Choroid plexus epithelial cell (primary cell): ENCODE results near the gene INSIG1.

Experiments used
- DNase-seq: peaks from one replicate; pipeline ENCODE4 v3.0.0-alpha.2; 2010; ENCODE audit warnings: low read depth
- H3K4me3 ChIP-seq: 2 replicates; pipeline ENCODE4 v1.5.1; 2011; ENCODE audit warnings: low read depth, mild to moderate bottlenecking, control low read depth, low read length, moderate library complexity
- CTCF ChIP-seq: conservative IDR thresholded peaks from 2 replicates; pipeline ENCODE4 v1.5.1; 2011; ENCODE audit warnings: low read depth, mild to moderate bottlenecking, control low read depth, inconsistent platforms, low read length, moderate library complexity

Gene INSIG1

GRCh38 chr7:155338632-155339320 lies 41.1 kb downstream of the INSIG1 start:
- no peak for DNase-seq
- no peak overlapping the region for H3K4me3 ChIP-seq
- no peak for TF ChIP-seq CTCF

DNA sequence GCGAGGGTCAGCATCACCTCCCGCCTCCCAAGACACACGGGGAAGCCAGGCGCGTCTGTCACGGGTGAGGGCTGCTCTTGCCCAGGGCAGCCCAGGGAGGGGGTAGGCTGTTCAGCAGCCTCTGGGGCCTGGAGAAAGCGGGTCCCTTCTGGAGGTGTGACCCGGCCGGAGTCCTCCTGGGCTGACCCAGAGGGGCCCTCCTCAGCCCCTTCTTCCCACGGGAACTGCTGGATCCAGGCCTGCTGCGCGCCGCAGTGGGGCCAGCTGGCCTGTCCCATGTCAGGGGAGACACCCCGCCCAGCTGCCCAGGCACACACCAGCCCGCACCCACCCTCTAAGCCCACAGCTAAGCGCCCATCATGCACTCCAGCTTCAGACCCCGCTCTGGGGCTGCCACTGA lies 41.8 kb downstream of the INSIG1 start:
- no peak for TF ChIP-seq CTCF
- no peak for DNase-seq
- no peak overlapping the region for H3K4me3 ChIP-seq

DNA sequence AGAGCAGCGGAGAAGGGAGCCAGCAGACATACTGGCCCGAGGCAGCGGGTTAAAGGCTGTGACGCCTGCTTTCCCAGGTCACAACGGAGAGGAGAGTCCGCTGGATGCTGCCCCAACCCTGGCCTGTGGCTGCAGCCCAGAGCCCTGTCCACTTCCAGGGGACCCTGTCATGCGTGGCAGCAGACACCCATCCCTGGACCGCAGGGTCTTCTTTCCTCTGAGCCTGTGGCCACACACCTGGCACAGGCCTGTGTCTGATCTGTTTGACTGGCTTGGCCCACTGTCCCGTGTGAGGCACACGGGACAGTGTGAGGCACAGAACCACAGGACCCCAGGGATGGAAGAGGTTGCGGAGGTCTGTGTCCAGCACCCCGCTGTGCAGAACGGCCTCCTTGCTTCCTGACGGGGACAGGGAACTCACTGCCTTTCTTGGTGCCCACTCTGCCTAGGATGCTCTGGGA lies 42.4 kb downstream of the INSIG1 start:
- TF ChIP-seq CTCF, result no peak
- no peak overlapping the region for H3K4me3 ChIP-seq
- no peak for DNase-seq

- DNase-seq, result no peak
- H3K4me3 ChIP-seq, result no peak overlapping the region
- no peak for TF ChIP-seq CTCF
Measured at GRCh38 chr7:155340721-155341120, 43.0 kb downstream of the INSIG1 start.

DNA sequence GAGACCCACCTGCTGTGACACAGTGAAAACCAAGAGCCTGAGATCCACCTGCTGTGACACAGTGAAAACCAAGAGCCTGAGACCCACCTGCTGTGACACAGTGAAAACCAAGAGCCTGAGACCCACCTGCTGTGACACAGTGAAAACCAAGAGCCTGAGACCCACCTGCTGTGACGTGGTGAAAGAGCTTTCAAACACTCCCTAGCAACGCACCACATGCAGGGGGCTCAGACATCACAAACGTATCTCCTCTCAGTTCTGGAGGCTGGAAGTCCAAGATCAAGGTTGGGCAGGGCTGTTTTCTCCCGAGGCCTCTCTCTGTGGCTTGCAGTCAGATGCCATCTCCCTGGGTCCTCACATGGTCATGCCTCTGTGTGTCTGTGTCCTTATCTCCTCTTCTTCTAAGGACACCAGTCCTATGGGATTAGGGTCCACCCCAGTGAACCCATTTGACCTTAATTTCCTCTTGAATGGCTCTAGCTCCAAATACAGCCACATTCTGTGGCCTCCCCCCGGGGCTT lies 43.8 kb downstream of the INSIG1 start:
- no peak for DNase-seq
- TF ChIP-seq CTCF, result no peak
- no peak overlapping the region for H3K4me3 ChIP-seq

- H3K4me3 ChIP-seq, result no peak overlapping the region
- no peak for DNase-seq
- no peak for TF ChIP-seq CTCF
Measured at GRCh38 chr7:155342313-155342712, 44.6 kb downstream of the INSIG1 start.

DNA sequence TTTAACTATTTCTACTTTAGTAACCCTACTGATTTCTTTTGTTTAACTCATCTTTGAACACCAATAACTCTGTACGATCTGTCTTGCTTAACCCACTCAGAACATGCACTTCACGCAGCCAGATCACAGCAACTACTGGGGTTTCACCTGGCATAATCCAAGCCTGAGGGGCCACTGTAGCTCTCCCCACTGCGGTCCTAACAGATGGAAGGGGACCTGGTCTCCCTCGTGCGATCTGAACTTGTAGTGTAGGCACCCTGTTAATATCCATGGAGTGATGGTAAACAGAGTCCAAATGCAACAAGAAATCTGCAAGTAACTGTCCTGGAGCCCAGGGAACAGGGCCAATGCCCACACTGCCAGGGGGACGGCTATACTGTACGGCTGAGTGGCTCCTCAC lies 45.5 kb downstream of the INSIG1 start:
- no peak for TF ChIP-seq CTCF

More for the DNA sequence above, 45.5 kb downstream of the INSIG1 start:
- no peak overlapping the region for H3K4me3 ChIP-seq
- DNase-seq, result no peak
